H1 (cell line): Measurements from ENCODE around the gene SV2B. TPM values are rescaled to one million over a fixed set of nuclear protein-coding genes. Genes with fewer than 3 reads are reported as not detected.

Source experiments
- CTCF ChIA-PET: fragments of 300-600 bp; sonication (Branson Sonifier 250); formaldehyde crosslinking; loops from one replicate; lab custom pipeline; 2021; ENCODE audit not compliant: partially characterized antibody; lab: Charles Lee
- POLR2A ChIA-PET: fragments of 300-600 bp; sonication (Branson Sonifier 250); formaldehyde crosslinking; loops from one replicate; lab custom pipeline; 2021; ENCODE audit warnings: inconsistent platforms; ENCODE audit not compliant: partially characterized antibody; lab: Charles Lee
- DNase-seq, 2 experiments: peaks; one replicate each; pipeline versions ENCODE4 v3.0.0 to v3.0.0-alpha.2; 2010 to 2022; ENCODE audit warnings: low spot score in 2 of 2, low read depth in 1 of 2, mixed read lengths in 1 of 2
- FAIRE-seq: peaks from 2 replicates; lab custom pipeline; 2011; peaks lifted over from hg19 to GRCh38; lab: Jason Lieb, UNC
- H2AFZ ChIP-seq: 2 replicates; pipeline ENCODE4 v1.8.1; 2012; ENCODE audit warnings: low read length, inconsistent platforms
- H2AK5ac ChIP-seq: 2 replicates; pipeline ENCODE4 v1.6.1; 2013; ENCODE audit warnings: low read depth, low read length
- H2BK120ac ChIP-seq: replicated peaks from 2 replicates; pipeline ENCODE3; 2013; ENCODE audit warnings: low read depth, low read length, inconsistent platforms
- H2BK12ac ChIP-seq: 2 replicates; pipeline ENCODE4 v1.6.1; 2013; ENCODE audit warnings: low read depth, low read length
- H2BK15ac ChIP-seq: 2 replicates; pipeline ENCODE4 v1.6.1; 2013; ENCODE audit warnings: low read length
- H2BK20ac ChIP-seq: 2 replicates; pipeline ENCODE4 v1.6.1; 2013; ENCODE audit warnings: low read length
- H2BK5ac ChIP-seq: 2 replicates; pipeline ENCODE4 v1.6.1; 2013; ENCODE audit warnings: low read depth, low read length
- H3K14ac ChIP-seq: 2 replicates; pipeline ENCODE4 v1.6.1; 2013; ENCODE audit warnings: inconsistent platforms; ENCODE audit not compliant: insufficient read length
- H3K18ac ChIP-seq: 2 replicates; pipeline ENCODE4 v1.6.1; 2013; ENCODE audit warnings: low read length; ENCODE audit errors: extremely low read depth
- H3K23ac ChIP-seq: 2 replicates; pipeline ENCODE4 v1.6.1; 2013; ENCODE audit warnings: inconsistent platforms; ENCODE audit not compliant: insufficient read length
- H3K23me2 ChIP-seq: 2 replicates; pipeline ENCODE4 v1.6.1; 2013; ENCODE audit warnings: low read depth, low read length
- H3K27ac ChIP-seq: 2 replicates; pipeline ENCODE4 v1.6.1; 2011; ENCODE audit warnings: low read depth, low read length, inconsistent platforms
- H3K27me3 ChIP-seq, 4 experiments: replicated peaks in 1 of 4; 1 replicate in 1 of 4; 2 replicates in 3 of 4; pipeline versions ENCODE4 v1.6.1 to v1.8.1; 2011 to 2013; ENCODE audit warnings: low read length in 3 of 4, mild to moderate bottlenecking in 3 of 4, inconsistent platforms in 2 of 4, mixed read lengths in 2 of 4, moderate library complexity in 1 of 4; ENCODE audit not compliant: control insufficient read depth in 3 of 4, insufficient read depth in 3 of 4; ENCODE audit errors: extremely low read depth in 1 of 4
- H3K36me3 ChIP-seq, 4 experiments: 2 replicates each; pipeline versions ENCODE4 v1.6.1 to v1.8.1; 2011 to 2013; ENCODE audit warnings: mild to moderate bottlenecking in 4 of 4, low read length in 3 of 4, moderate library complexity in 2 of 4, control low read depth in 1 of 4, inconsistent platforms in 1 of 4; ENCODE audit not compliant: insufficient read depth in 4 of 4, control insufficient read depth in 2 of 4
- H3K4ac ChIP-seq: replicated peaks from 2 replicates; pipeline ENCODE3; 2013; ENCODE audit warnings: low read length, low read depth, mixed read lengths, inconsistent platforms; ENCODE audit not compliant: insufficient read length
- H3K4me1 ChIP-seq, 4 experiments: replicated peaks in 1 of 4; 1 replicate in 1 of 4; 2 replicates in 3 of 4; pipeline versions ENCODE4 v1.6.1 to v1.8.1; 2011 to 2013; ENCODE audit warnings: low read length in 3 of 4, inconsistent platforms in 2 of 4, mixed read lengths in 1 of 4; ENCODE audit not compliant: insufficient read depth in 4 of 4, control insufficient read depth in 3 of 4
- H3K4me2 ChIP-seq, 2 experiments: 2 replicates each; pipeline versions ENCODE4 v1.6.1 to v1.8.1; 2011 to 2013; ENCODE audit warnings: low read depth in 2 of 2, low read length in 2 of 2, control low read depth in 1 of 2, inconsistent platforms in 1 of 2, mild to moderate bottlenecking in 1 of 2; ENCODE audit not compliant: insufficient read depth in 1 of 2
- H3K4me3 ChIP-seq, 4 experiments: fragments of 200-600, 300-600 bp in 1 of 4; sonication (generic), shearing (Covaris generic), sonication (Bioruptor Twin) in 1 of 4; 2 replicates each; pipeline versions ENCODE4 v1.5.1 to v1.8.1; 2011 to 2016; ENCODE audit warnings: low read length in 4 of 4, low read depth in 3 of 4, control low read depth in 2 of 4, inconsistent platforms in 2 of 4, mild to moderate bottlenecking in 2 of 4, mixed read lengths in 1 of 4, moderate library complexity in 1 of 4; ENCODE audit not compliant: insufficient read depth in 2 of 4; ENCODE audit errors: extremely low read depth in 1 of 4
- H3K56ac ChIP-seq: replicated peaks from 2 replicates; pipeline ENCODE3; 2013; ENCODE audit warnings: low read depth, mild to moderate bottlenecking, mixed read lengths, low read length, inconsistent platforms; ENCODE audit not compliant: insufficient read length
- H3K79me1 ChIP-seq: 2 replicates; pipeline ENCODE4 v1.6.1; 2013; ENCODE audit warnings: low read depth, low read length, control low read depth
- H3K79me2 ChIP-seq, 2 experiments: 2 replicates each; pipeline versions ENCODE4 v1.6.1 to v1.8.1; 2012 to 2013; ENCODE audit warnings: low read length in 2 of 2, mild to moderate bottlenecking in 2 of 2, inconsistent platforms in 1 of 2; ENCODE audit not compliant: insufficient read depth in 2 of 2, control insufficient read depth in 1 of 2
- H3K9ac ChIP-seq, 4 experiments: replicated peaks in 1 of 4; 1 replicate in 1 of 4; 2 replicates in 3 of 4; pipeline versions ENCODE4 v1.6.1 to v1.8.1; 2011 to 2013; ENCODE audit warnings: low read depth in 3 of 4, low read length in 3 of 4, control low read depth in 2 of 4, mild to moderate bottlenecking in 2 of 4, moderate library complexity in 2 of 4, inconsistent platforms in 1 of 4; ENCODE audit errors: extremely low read depth in 1 of 4
- H3K9me3 ChIP-seq, 2 experiments: 2 replicates each; pipeline versions ENCODE4 v1.6.1 to v1.8.1; 2012 to 2013; ENCODE audit warnings: mild to moderate bottlenecking in 2 of 2, moderate library complexity in 2 of 2, control low read depth in 1 of 2, inconsistent platforms in 1 of 2, low read depth in 1 of 2, low read length in 1 of 2, mixed read lengths in 1 of 2; ENCODE audit not compliant: insufficient read depth in 2 of 2
- H4K20me1 ChIP-seq, 2 experiments: replicated peaks in 1 of 2; 2 replicates each; pipeline versions ENCODE3 to v1.8.1; 2011 to 2013; ENCODE audit warnings: inconsistent platforms in 2 of 2, low read length in 2 of 2, mild to moderate bottlenecking in 1 of 2; ENCODE audit not compliant: insufficient read depth in 2 of 2, control insufficient read depth in 1 of 2
- H4K5ac ChIP-seq: 2 replicates; pipeline ENCODE4 v1.6.1; 2013; ENCODE audit warnings: low read length, low read depth, mixed read lengths, inconsistent platforms; ENCODE audit not compliant: insufficient read length
- H4K8ac ChIP-seq: 2 replicates; pipeline ENCODE4 v1.8.0; 2013; ENCODE audit warnings: mild to moderate bottlenecking, moderate library complexity, low read length, inconsistent platforms; ENCODE audit not compliant: insufficient read depth; ENCODE audit errors: extremely low read depth
- H4K91ac ChIP-seq: replicated peaks from 2 replicates; pipeline ENCODE3; 2013; ENCODE audit warnings: low read length, mixed read lengths, inconsistent platforms; ENCODE audit not compliant: insufficient read length
- WGBS, 2 experiments: shearing (Covaris generic) in 1 of 2; methylation state at CpG; one replicate each; pipeline versions ENCODE4 v1.1.6 to v1.1.7; 2013 to 2015; ENCODE audit warnings: low lambda C conversion rate in 2 of 2, mixed read lengths in 2 of 2, inconsistent platforms in 1 of 2, low coverage in 1 of 2, missing lambda C conversion rate in 1 of 2; ENCODE audit not compliant: insufficient replicate concordance in 2 of 2, insufficient coverage in 1 of 2, insufficient read length in 1 of 2; ENCODE audit errors: extremely low coverage in 1 of 2, missing lambda C conversion rate in 1 of 2; 5-methylcytosine and 5-hydroxymethylcytosine counted together
- polyA plus RNA-seq, 7 experiments: library from polyadenylated mRNA; depleted of rRNA in 3 of 7; stranded (reverse) in 5 of 7; unstranded in 2 of 7; fragments of >200 nt in 5 of 7; fragments of 200-250 nt in 2 of 7; gene quantifications; 1 replicate in 5 of 7; 2 replicates in 1 of 7; 4 replicates in 1 of 7; pipeline versions ENCODE4 v1.2.1 to v1.2.3, GENCODE V29; 2011 to 2013; ENCODE audit warnings: missing spikeins in 2 of 7, mixed read lengths in 2 of 7
- total RNA-seq: library from RNA; stranded (reverse); fragmentation: NEBNext Ultra II Directional; extraction: Animal tissue kit (Norgen Biotek cat#: 25700); gene quantifications from 2 replicates; pipeline ENCODE4 v1.2.1, GENCODE V29; 2021

The SV2B gene
- total and polyA plus RNA-seq, 2 of the 8 experiments (the other 6 are each of a cell fraction or from before 2014, with no cell fraction given) = 0.09 to 0.20 TPM

DNA sequence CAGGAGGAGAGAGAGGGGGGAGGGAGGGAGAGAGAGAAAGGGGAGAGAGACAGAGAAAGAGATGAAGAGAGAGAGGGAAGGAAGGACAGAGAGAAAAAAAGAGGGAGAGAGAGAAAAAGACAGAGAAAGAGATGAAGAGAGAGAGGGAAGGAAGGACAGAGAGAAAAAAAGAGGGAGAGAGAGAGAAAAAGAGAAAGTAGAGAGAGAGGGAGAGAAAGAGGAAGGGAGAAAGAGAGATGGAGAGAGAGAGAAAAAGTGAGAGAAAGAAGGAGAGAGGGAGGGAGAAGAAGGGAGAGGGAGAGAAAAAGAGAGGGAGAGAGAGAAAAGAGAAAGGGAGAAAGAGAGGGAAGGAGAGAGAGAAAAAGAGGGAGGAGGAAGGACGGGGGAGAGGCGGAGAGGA lies 204.2 kb downstream of the SV2B start:
- no peak overlapping the region for H3K4me3 ChIP-seq
- CTCF ChIA-PET = interaction anchor here (0.8 to 4.3 kb wide), 9 partner anchors 8 to 775 kb away, joined by 3 to 27 read pairs (median 3); no protein-coding TSS in a partner anchor
- no peak overlapping the region for H2AFZ ChIP-seq
- H2BK12ac ChIP-seq = no peak overlapping the region
- H3K4me1 ChIP-seq = no peaks in the 10 kb centered on the region
- no peaks in the 10 kb centered on the region for H3K79me1 ChIP-seq
- H2BK120ac ChIP-seq = no peak overlapping the region
- no peak overlapping the region for H3K27ac ChIP-seq
- no peaks in the 10 kb centered on the region for H3K79me2 ChIP-seq
- H4K91ac ChIP-seq = no peak overlapping the region
- no peak overlapping the region for H2AK5ac ChIP-seq
- H3K9ac ChIP-seq = no peak overlapping the region
- H2BK15ac ChIP-seq = no peak overlapping the region
- no peak overlapping the region for H3K4ac ChIP-seq
- H4K20me1 ChIP-seq = no peaks in the 10 kb centered on the region
- H2BK5ac ChIP-seq = no peak overlapping the region
- no peak overlapping the region for H4K8ac ChIP-seq
- H3K27me3 ChIP-seq = peaks cover 0 to 3% (median 2%) of the 10 kb centered on the region in 4 experiments; a peak in 3 of 7 replicates
- no peak overlapping the region for H3K14ac ChIP-seq
- H3K4me2 ChIP-seq = no peak overlapping the region
- DNase-seq (no peak), FAIRE-seq (no peak)
- 38 to 90% methylated on average over 2 of the region's 2 CpGs for WGBS, 2 experiments
- POLR2A ChIA-PET = no interaction called here
- H3K56ac ChIP-seq = no peak overlapping the region
- no peak overlapping the region for H4K5ac ChIP-seq
- H3K36me3 ChIP-seq = no peaks in the 10 kb centered on the region
- H3K23ac ChIP-seq = no peak overlapping the region
- H3K9me3 ChIP-seq = no peaks in the 10 kb centered on the region
- no peak overlapping the region for H2BK20ac ChIP-seq
- H3K18ac ChIP-seq = no peak overlapping the region
- no peaks in the 10 kb centered on the region for H3K23me2 ChIP-seq
